Stimulated activated CD8-positive, alpha-beta memory T cell treated with anti-CD3 and anti-CD28 coated beads, Interleukin-7, amount 100 ng/mL, for 24 hours (primary cell): ENCODE measurements around the gene NFYC.

Source experiments
- DNase-seq: peaks from one replicate; pipeline ENCODE4 v3.0.0-alpha.2; 2020; ENCODE audit warnings: low read depth

Gene NFYC

DNA sequence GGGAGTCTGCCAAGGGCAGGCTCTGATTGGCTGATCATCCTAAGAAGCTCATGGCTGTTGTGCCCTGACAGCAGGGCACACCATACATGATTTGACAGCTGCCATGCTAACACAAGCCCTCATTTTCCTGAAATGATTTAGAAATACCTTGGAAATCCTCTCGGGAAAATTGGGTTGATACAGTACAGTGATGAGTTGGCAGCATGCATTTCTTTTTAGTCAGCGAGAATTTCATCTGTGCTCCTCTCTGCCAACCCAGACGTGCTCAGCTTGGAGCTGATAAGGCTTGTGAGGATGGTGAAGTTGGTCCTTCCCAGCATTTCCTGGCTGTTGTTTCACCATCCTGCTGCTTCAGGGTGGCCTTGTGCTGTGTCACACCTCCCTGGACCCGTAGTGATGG is 69.5 kb downstream of the NFYC start:
- DNase-seq: no peak

- DNase-seq: no peak
These were observed 70.8 kb downstream of the NFYC start for GRCh38 chr1:40762144-40762923.

DNA sequence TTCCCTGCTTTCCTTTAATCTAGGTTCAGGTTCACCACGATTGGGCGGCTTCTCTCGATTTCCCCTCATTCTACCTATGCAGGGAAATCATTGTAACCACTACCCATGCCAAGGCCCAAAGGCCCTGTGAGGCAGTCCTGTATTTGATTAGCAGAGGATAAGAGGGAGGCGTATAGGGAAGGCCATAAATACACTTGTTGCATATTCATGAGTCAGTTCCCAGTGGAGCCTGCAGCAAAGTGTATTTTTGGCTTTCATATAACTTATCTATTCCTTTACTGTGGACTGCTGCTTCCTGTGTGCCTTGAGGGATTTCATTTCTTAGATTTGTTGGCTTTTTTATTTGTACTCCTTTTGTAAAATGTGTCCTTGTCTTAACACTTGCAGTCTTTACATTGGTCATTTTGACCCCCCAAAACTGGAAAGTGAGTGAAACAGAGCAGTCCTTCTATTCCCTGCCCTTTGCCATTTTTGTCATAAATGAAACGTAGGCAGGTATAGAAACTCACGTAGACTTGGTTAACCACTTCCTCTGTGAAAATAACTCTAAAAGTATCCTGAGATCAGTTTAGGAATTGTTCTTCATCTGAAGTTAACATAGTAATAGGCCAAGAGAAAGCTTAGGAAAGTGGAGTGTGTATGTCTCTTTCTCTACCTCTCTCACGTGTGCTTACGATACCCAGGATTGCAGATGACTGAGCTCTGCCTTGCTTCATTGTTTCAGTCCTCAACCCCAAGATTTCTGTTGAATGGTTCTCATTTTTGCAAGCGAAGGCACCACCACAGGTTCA is 72.4 kb downstream of the NFYC start:
- DNase-seq: no peak

GRCh38 chr1:40764981-40765380 is 73.5 kb downstream of the NFYC start:
- DNase-seq: no peak

DNA sequence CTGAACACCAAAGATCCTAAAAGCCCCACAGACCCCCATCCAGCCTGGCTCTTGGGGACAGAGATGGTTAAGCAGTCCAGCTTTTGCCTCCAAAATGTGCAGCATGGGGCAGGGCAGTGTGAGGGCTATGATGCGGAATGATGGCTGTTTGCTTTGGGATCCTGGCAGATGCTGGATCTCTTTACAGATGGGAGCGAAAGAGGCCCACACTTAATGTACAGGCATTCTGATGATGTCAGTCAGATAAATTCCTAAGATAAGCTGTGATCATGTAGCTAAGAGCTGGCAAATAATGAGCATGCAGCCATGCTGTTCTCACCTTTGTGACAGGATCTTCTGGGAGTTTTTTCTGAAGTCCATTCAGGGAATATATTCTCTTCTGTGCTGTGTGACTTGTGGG is 74.5 kb downstream of the NFYC start:
- no peak for DNase-seq

- DNase-seq: no peak
These were observed 75.1 kb downstream of the NFYC start for GRCh38 chr1:40766560-40766959.

DNA sequence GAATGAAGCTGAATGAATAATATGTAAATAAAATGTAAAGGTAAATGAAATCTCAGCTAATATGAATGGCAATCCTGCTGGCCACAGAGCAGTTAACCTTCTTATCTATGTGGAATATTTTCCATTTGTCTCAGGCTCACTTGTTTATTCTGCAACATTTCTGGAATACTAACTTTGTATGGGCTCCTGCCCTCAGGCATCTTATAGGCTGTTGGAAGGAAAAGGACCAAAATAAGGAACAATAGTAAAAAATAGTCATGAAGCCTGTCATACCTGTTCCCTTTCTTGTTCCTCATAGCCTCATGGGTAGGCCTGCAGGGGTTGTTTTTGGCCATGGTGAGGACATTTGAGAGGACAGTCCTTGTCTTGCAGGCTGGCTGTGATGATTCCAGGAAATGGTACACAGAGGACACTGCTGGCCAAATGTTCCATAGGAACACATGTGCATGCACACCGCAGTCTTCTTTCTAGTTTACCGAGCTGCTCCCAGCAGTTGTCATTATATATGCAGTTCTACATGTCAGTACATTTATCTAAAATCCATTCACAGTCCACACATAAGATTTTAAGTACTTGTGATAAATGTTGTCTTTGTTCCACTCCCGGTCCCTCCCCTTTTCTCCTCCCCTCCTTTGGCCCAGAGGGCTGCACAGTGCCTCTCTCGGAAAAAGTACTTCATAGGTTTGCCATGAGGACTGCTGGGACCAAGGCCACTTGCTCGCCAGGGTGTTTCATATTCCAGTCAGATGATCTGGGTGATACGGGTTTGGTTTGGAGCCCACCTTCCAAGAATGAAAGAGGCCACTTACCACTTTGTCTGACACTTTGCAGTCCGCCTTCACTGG is 76.9 kb downstream of the NFYC start:
- DNase-seq: no peak

GRCh38 chr1:40769815-40770214 is 78.3 kb downstream of the NFYC start:
- no peak for DNase-seq

DNA sequence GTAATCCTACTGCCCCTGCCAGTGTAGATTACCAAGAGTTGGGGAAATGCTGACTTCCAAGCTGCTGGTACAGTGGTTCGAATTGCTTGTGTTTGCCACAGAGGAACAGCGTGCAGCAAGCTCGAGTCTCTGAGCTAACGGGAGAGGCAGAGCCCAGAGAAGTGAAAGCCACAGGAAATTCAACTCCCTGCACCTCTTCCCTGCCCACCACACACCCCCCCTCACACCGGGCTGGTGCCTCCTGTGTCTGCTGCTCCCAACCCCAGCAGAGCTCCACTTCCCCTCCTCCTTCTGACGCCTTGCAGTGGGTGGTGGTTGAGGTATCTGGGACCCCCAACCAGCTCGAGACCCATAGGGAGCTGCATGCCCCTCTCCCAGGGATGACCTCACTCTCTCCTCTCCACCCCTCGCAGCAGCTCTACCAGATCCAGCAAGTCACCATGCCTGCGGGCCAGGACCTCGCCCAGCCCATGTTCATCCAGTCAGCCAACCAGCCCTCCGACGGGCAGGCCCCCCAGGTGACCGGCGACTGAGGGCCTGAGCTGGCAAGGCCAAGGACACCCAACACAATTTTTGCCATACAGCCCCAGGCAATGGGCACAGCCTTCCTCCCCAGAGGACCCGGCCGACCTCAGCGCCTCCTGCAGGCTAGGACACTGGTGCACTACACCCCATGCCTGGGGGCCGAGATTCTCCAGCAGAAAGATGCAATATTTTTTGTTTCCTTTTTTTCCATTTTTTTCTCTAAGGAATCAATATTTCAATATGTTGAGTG is 79.0 kb downstream of the NFYC start:
- no peak for DNase-seq

DNA sequence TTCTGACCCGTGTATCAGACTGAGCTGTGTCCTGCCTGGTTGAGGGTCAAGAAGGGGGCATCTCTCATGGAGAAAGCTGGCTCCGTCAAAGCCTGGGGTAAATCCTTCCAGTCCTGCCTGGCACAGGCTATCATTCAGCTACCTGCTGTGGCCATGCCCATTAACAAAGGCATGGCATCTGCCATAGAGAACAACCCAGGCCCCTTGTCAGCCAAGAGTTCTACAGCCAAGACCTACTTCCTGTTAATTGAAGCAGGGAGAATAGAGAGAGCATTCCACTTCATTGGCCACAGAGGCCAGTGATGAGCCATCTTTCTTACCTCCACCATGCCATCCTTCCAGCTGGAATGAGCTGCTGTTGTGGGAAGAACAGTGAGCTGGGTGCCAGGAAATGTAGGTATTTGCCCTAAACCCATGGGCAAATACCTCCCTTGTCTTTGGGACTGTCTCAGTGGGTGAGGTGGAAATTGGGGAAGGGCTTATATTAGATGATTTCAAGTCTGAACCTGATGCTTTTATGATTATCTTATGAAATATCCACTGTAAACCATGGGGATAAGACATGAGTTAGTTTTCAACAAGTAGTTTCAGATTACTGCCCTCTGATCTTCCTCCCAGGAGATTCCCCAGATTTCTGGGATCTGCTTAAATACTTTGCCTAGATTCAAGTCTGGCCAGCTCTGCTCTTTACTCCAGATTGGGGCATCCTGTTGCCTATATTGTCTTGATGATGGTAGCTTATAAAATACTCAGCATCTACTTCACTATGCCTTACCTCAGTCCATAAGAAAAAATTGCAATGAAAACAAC is 80.8 kb downstream of the NFYC start:
- DNase-seq: no peak

GRCh38 chr1:40773748-40774265 is 82.3 kb downstream of the NFYC start:
- DNase-seq: no peak

- peak; percentile 37 for DNase-seq
These were observed 82.9 kb downstream of the NFYC start for GRCh38 chr1:40774266-40774998.

DNA sequence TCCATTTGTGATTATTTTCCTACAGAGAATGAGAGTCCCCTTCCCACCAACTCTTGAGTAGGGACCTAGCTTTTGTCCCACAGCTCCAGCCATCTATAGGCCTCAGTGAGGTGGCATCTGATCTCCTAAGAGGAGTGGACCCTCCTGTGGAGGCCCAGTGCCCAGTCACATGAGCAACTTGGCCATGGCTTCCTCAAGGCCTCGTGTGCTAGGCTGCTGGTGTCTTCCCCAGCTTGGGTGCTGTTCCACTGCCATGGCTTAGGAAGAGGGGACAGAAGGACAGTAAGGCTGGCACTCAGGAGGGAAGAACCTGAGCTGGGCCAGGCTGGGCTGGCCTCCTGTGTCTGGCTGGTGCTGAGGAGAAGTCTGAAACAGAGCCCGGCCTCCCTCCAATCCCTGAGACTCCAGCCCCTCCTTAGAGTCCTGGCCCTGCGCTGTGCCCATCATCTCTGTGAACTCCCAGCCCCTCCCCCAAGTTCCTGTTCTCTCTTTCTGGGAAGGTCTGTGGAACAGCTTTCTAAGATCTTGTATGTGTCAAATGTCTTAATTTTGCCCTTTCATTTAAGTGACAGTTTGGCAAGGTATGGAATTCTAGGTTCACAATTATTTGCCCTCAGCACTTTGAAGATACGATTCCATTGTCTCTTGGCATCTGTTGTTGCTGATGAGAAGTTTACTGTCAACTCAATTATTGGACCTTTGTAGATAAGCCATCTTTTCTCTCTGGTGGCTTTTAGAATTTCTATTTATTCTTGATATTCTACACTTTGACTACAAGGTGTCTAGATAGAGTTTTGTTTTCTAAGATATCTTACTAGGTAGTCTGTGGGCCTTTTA is 85.0 kb downstream of the NFYC start:
- DNase-seq: no peak

- no peak for DNase-seq
These were observed 85.9 kb downstream of the NFYC start for GRCh38 chr1:40777224-40777970.

DNA sequence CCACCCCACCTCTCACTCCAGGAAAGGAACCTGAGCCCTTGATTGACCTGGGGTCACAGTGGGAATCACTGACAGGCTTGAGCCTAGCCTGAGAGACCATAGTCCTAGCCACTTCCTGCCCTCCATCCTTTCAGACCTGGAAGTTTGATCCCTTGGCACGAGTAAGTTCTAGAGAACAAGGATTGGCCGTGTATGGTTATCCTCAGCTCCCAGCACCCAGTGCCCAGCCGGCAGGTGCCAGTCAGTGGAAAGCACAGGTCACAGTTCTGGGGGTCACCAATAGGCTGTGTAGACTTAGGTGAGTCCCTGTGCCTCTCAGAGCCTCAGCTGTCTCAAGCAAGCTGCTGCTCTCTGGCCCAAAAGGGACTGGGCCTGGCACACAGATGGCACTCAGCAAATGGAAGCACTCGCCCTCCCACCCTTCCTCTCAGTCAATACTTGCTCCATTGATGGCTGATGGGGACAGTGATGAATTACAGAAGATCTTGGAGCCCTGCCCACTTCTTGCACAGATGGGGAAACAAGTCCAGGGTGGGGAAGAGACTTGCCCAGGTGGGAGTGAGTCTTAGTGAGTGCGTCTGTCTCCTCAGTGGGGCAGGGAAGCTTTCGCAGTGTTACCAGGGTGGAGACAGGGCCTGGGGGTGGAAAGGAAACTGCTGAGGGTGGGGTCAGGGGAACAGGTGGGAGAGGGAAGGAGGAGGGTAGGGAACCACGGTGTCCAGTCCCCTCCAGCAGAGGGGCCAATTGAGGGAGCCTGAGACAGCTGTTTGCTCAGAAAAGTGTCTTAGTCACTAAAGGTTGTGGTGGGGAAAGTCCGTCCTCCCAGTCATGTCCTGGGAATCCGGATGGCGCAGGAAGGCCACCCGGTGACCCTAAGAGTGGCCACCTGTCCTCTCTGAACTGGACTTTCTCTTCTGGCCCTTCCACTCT is 89.4 kb downstream of the NFYC start:
- no peak for DNase-seq

- no peak for DNase-seq
These were observed 90.1 kb downstream of the NFYC start for GRCh38 chr1:40781608-40781971.

GRCh38 chr1:40782371-40782956 is 91.0 kb downstream of the NFYC start:
- DNase-seq: no peak
